HPDE6-E6E7 (cell line): Measurements from ENCODE around the gene PTPN4.
"Not testable (repeated sequence)": the region's sequence is repeated elsewhere in the genome, so short reads cannot be mapped to it uniquely, and the experiment has no call there.

ENCODE experiments used
- DNase-seq: peaks from one replicate; pipeline ENCODE4 v3.0.0; 2011; ENCODE audit warnings: missing footprints; ENCODE audit errors: extremely low spot score

The PTPN4 gene

DNA sequence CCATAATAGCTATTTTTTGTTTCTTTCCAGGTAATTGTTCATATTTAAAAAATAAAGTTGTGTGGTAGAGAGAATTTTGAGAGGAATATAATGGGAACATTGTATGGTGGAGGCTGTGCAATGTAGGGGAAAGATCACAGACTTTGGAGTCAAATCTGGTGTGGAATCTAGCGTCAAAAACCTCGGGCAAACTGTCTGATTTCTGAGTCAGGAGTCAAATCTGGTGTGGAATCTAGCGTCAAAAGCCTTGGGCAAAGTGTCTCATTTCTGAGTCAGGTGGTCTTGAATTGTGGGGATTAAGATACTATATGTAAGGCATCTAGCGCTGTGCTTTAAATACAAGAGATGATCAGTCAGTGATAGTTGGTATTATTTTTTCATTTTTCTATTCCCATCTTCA is 5.1 kb downstream of the PTPN4 start:
- DNase-seq: no peak

DNA sequence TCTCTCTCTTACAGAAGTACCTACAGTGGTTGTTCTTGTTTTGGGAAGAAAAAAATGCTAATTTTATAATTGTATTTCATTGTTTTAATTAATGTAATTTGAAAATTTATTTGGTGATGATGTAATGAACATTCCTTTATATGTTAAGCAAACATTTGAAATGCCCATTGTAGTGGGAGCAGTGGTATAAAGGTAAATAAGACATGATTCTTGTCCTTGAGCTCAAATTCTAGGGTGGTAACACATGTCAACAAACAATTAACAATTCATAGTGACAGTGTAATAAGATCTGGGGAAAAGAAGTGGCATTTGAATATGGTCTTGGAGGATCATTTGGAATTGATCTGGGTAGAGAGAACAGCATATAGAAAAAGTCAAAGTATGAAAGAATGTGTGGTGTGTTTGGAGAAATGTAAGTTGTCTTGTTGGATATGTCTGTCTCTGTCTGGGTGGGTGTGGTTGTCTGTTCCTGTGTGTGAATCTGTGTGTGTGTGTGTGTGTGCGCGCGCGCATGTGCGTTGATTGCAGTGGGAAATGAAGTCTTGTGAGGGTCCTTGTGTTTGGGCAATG is 5.8 kb downstream of the PTPN4 start:
- no peak for DNase-seq

DNA sequence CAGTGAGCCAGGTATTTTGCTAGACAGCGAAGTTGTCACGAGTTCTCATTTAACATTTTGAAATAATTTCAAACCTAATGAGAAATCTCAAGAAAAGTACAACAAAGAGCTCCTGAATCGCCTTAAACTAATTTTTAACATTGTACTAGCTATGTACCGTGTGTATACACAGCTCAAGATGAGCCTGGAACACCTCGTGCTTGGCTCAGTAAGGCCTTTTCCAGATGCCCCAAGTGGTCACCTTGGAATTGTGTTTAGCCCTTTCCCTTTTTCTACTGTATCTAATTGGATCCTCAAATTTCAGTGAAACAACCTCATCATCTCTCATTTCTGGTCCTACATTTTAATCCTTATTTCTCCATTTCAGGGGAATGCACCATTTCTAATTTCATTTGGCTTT is 7.2 kb downstream of the PTPN4 start:
- no peak for DNase-seq

DNA sequence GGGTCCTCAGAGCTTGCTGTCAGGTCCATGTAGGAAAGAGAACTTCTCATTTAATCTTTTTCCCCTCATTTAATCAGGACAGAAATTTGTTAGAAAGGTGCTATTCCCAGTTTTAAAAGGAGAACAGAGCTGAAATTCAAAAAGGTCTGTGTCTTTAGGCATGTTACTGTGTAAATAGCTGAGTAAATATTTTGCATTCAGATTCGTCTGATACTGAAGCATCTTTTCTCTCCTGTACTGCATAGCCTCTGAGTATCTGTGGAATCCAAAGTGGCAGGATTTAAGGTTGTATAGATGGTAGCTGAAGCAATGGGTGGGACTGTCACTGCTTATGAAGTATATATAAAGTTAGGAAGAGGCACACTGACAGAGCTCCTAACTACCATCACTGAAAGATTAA is 9.0 kb downstream of the PTPN4 start:
- DNase-seq: no peak

DNA sequence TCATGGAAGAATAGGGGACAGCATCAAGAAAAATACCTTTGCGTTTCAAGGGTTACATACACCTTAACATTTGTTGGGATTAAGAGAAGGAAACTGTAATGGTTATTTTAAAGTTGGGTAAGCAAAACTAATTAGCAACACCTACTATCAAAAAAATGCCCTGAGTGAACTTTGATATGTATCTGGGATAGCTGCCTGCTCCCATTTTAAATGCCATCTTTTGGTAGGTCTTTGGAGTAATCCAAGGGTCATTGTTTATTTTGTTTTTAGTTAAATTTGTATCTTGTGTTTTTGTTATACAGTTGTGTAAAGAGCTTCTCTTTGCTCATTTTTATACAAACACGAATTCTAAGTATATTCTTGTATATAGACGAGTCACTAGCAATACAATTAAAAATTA is 9.9 kb downstream of the PTPN4 start:
- no peak for DNase-seq

DNA sequence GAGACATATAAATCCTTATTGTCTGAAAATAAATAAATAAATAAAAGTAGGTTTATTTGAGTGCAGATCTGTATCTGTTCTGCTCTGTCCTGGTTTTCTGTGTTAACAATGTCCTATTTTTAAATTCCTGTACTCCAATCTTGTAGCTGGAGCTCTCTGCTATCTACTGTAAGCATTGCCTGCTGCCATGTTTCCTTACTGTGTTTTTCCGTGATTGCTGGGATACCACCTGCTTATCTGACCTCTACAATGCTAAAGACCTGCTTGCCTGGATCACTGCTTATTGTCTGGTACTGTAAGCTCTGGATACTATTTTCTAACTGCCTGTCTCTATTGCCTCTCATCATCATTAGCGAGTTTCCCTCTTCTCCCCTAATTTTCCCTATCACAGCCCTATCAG is 11.6 kb downstream of the PTPN4 start:
- no peak for DNase-seq

DNA sequence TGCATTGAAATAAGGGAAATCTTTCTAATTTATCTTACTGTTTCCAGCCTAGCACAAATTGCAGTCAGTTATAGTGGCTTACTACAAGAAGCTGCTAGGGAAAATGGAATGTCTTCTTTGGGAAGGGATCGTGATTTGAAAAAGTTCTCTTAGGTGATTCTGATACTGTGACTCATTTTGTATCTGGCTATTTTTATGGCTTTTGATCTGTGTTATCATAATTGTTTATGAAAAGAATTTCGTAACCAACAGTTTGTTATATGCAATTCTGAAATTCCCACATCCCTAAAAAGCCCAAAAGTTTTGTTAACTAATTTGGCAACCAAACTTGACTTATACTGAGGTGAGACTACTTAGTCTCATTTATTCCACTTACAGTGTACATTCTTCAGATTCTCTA is 12.4 kb downstream of the PTPN4 start:
- DNase-seq: no peak

DNA sequence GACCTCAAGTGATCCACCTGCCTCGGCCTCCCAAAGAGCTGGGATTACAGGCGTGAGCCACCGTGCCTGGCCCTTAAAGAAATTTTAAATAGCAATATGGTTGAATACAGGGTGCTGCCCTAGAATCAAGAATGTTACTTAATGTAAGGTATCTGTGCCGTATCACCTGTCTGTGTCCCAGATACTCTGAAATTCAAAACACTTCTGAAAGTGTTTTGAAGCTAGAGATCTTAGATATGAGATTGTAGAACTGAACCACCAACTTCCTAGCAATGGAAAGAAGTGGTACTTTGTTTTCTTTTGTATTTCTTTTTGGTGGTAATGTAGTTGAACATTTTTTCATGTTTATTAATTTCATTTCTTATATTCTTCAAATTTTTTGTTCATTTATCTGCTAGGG is 13.0 kb downstream of the PTPN4 start:
- DNase-seq: no peak

DNA sequence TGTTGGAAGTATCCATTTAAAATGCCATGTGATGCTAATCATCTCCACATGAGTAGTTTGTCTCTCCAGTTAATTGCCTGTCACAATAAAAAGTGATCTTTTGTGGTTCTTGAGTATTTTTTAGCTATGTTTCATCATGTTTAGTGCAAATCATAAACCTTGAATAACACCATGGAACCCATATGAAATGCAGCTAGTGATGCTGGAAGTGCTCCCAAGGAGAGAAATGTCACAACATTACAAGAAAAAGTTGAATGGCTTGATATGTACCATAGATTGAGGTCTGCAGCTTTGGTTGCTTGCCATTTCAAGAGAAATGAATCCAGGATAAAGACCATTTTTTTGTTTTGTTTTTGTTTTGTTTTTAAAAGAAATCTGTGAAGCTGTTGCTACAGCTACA is 14.3 kb downstream of the PTPN4 start:
- DNase-seq: no peak

DNA sequence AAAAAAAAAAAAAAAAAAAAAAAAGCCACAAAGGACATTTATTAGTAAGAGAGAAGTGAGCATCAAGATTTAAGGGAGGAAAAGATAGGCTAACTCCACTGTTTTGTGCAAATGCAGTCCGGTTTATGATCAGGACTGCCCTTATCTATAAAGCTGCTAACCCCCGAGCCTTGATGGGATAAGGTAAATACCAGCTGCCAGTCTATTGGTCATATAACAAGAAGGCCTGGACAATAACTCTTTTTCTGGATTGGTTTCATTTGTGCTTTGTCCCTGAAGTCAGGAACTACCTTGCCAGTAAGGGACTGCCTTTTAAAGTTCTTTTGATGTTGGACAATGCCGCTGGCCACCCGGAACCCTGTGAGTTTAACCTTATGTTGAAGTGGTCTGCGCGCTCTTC is 15.4 kb downstream of the PTPN4 start:
- DNase-seq: no peak

DNA sequence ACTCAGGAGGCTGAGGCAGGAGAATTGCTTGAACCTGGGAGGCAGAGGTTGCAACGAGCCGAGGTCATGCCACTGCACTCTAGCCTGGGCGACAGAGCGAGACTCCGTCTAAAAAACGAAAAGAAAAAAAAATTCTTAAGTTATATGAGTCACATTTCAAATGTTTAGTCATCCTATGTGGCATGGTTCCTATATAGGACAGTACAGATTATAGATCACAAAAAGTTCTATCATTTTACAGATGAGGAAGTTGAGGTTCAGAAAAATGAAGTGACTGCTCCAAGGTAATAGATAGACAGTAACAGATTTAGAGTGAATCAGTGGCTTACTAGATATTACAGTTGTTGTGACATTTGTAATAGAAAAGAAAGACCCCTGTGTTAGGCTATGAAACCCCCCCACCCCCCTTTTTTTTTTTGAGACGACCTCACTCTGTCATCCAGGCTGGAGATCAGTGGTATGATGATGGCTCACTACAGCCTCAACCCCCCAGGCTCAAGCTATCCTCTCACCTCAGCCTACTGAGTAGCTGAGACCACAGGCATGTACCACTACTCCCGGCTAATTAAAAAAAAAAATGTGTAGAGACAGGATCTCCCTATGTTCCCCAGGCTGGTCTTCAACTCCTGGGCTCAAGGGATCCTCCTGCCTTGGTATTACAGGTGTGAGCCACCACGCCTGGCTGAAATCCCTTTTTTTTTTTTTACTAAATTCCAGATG is 22.7 kb downstream of the PTPN4 start:
- DNase-seq: no peak

DNA sequence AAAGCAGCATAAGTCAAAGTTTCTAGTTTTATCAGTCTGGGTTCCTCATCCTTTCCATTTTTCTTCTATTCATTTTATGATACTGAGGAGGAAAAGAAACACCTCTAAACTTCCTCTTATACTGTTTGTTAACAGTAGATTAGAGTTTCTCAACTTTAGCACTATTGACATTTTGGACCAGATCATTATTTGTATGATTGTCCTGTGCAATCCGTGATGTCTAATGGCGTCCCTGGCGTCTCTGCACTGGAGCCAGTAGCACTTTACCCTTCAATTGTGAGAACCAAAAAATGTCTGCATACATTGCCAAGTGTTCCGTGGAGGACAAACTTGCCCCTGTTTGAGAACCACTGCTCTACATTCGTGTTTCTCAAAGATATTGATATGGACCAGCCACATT is 25.2 kb downstream of the PTPN4 start:
- DNase-seq: no peak

DNA sequence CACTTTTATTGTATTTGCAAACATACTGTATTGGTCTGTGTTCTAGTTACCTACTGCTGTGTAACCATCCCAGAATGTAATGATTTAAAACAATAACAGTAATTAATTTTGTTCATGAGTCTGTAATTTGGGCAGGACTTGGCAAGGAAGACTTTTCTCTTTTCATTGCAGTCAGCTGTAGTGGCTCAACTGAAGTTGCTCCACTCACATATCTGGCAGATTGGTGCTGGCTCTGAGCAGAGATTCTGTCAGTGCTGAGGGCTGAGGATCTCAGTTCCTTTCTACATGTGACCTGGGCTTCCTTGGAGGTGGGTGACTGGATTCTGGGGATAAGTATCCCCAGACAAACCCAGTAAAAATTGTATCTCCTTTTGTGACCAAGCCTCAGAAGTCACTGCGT is 26.6 kb downstream of the PTPN4 start:
- DNase-seq: no peak

DNA sequence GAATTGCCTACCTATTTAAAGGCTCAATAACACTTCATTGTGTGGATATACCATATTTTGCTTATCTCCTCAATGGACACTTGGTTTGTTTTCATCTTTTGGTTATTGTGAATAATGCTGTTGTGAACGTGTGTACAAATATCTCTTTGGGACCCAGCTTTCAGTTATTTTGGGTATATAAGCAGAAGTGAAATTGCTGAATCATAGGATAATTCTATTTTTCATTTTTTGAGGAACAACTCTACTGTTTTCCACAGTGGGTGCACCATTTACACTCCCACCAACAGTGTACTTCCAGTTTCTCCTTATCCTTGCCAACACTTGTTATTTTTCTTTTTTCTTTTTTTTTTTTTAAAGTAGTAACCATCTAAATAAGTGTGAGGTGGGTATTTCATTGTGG is 29.0 kb downstream of the PTPN4 start:
- DNase-seq: no peak

DNA sequence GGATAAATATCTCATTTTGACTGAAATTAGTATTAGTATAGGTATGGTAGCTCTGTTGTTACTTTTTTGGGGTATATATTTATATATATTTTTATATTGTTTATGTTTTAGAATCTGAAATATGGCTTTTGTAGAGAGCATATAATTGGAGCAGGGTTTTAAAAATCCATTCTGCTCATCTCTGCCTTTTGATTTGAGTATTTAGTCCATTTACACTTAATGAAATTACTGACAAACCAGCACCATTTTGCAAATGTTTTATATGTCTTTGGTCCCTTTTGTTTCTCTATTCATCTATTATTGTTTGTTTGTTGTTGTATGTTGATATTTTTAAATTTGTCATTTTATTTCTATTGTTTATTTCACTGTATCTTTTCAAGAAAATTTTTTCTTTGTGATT is 30.7 kb downstream of the PTPN4 start:
- no peak for DNase-seq

DNA sequence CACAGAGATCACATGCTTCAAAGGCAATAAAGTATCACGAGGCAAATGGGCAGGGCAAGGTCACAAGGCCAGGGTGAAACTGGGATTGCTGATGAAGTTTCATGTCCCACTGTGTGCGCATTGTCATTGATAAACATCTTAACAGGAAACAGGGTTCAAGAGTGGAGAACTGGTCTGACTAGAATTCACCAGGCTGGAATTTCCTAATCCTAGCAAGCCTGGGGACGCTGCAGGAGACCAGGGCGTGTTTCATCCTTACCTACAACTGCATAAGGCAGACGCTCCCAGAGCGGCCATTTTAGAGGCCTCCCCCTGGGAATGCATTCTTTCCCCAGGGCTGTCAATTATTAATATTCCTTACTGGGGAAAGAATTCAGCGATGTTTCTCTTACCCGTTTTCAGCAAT is 33.2 kb downstream of the PTPN4 start:
- DNase-seq: no peak

DNA sequence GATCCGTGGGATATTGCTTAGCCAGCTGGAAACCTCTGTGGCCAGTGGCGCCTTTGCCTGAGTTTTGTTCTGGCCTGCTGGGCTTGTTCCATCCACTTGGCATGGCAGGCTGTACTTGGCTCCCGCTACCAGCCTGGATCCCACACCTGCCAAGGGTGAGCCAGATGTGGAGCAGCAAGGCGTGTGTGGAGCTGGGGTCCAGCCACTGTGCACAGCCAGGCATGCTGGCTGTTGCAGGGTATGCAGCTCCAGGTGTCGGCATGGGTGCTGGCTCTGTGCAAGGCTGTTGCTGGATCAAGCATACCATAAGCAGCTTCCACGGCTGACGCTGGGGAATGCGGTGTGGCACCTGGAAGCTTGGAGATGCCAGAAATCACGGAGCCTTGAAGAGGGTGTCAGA is 34.5 kb downstream of the PTPN4 start:
- DNase-seq: no peak

DNA sequence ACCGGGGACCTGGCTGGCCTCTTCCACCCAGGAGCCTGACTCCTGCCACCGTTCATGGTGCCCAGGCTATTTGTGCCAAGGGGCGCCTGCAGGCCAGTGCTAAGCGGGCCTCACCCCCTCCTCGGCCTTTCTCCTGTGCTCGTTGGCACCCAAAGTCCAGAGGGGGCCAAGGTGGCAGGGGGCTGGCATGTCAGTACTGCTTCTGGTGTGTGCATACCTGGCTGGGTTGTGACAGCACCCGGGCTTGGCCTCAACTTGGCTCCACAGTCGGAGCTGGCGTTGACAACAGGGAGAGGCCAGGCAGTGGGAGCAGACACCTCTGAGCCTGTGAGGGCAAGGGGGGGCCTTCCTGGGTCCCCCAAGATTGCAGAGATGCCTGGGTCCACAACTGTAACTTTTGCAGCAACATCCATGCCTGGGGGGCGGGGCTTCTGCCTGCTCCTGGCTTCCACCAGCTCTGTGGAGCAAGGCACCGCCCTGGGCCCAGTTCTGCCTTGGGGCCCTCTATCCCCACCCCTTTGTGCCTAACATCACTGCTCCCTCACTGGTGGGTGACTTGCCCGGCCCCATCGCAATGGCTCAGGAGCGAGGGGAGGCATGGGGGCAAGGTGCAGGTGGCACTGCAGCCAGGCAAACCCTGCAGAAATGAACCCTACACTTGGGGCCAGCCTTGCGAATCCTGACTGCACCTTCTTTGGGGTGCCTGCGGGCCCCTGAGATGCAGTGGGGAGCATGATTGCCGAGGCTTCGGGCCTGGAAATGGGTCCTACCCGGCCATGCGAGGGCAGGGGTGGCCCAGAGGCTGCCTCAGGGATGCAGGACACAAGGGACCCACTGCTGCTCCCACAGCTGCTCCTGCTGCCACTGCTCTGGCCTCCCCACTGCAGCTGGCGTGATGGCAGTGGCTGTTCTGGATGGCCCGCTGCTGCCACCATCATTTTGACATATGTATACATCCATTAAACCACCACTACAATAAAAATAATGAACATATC is 35.9 kb downstream of the PTPN4 start:
- no peak for DNase-seq

DNA sequence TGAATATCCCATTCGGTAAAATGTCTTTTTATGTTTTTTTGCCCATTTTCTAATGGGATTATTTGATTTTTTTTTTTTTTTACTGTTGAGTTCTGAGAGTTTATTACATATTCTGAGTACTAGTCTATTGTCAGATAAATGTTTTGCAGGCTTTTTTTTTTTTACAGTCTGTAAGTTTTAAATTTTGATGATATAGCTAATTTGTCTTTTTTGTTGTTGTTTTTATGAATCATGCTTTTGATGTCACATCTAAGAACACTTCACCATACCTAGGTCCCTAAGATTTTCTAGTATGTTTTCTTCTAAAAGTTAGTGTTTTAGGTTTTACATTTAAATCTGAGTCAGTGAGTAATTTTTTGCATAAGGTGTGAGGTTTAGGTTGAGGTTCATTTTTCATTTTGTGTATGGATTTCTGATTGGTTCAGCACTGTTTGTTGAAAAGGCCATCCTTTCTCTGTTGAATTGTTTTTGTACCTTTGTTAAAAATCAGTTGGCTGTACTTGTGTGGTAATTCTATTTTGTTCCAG is 40.7 kb downstream of the PTPN4 start:
- no peak for DNase-seq

DNA sequence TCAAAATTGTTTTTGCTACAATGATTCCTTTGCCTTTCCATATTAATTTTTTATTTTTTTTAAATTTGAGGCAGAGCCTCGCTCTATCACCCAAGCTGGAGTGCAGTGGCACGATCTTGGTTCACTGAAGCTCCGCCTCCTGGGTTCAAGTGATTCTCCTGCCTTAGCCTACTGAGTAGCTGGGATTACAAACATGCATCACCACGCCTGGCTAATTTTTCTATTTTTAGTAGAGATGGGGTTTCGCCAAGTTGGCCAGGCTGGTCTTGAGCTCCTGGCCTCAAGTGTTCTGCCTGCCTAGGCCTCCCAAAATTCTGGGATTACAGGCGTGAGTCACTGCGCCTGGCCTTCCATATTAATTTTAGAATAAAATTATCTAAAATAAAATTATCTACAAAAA is 41.3 kb downstream of the PTPN4 start:
- no peak for DNase-seq

DNA sequence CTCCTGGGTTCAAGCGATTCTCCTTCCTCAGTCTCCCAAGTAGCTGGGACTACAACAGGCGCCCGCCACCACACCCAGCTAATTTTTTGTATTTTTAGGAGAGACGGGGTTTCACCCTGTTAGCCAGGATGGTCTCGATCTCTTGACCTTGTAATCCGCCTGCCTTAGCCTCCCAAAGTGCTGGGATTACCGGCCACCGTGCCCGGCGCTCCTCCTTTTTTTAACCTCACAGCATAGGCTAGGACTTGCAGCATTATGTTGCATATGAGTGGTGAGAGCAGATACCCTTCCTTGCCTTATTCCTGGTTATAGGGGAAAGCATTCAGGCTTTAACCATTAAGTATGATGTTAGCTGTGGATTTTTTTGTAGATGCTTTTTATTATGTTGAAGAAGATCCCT is 42.3 kb downstream of the PTPN4 start:
- not testable (repeated sequence) for DNase-seq

DNA sequence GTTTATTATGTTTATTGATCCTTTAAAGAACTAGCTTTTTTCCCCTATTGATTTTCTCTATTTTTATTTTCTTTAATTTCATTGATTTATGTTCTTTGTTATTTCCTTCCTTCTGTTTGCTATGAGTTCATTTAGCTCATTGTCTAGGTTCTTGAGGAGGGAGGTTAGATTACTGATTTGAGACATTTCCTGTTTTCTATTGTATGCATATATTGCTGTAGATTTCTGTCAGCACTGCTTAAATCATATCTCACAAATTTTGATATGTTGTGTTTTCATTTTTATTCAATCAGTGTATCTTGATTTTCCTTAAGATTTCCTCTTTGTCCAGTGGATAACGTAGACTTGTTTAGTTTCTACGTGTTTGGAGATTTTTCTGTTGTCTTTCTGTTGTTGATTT is 43.4 kb downstream of the PTPN4 start:
- no peak for DNase-seq

DNA sequence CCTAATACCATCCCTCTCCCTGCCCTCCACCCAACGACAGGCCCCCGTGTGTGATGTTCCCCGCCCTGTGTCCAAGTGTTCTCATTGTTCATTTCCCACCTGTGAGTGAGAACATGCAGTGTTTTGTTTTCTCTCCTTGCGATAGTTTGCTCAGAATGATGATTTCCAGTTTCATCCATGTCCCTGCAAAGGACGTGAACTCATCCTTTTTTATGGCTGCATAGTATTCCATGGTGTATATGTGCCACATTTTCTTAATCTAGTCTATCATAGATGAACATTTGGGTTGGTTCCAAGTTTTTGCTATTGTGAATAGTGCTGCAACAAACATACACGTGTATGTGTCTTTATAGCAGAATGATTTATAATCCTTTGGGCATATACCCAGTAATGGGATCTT is 44.7 kb downstream of the PTPN4 start:
- not testable (repeated sequence) for DNase-seq
